NCI-H748 (cell line): ENCODE data around the gene TM6SF1.

Source experiments
- DNase-seq: peaks from one replicate; lab custom pipeline; 2025; ENCODE audit not compliant: unreplicated experiment; lab: John Stamatoyannopoulos, UW

The TM6SF1 gene

GRCh38 chr15:83170474-83171165 lies 63.2 kb downstream of the TM6SF1 start:
- DNase-seq = no peak

- no peak for DNase-seq
Observed at GRCh38 chr15:83174891-83175290, 67.4 kb downstream of the TM6SF1 start.

DNA sequence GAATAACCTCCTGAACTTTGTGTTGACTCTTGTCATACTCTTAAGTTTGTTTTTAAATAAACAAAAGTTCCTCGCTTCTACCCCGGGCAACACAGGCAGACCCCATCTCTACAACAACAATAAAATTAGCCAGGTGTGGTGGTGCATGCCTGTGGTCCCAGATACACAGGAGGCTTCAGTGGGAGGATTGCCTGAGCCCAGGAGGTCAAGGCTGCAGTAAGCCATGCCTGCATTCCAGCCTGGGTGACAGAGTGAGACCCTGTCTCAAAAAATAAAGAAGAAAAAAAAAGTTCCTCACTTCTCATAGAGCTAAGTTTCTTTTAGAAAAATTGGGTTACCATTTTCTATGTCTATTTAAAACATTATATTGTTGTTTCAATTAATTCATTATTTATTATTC lies 70.9 kb downstream of the TM6SF1 start:
- DNase-seq = no peak

- no peak for DNase-seq
Observed at GRCh38 chr15:83178869-83179325, 71.5 kb downstream of the TM6SF1 start.

DNA sequence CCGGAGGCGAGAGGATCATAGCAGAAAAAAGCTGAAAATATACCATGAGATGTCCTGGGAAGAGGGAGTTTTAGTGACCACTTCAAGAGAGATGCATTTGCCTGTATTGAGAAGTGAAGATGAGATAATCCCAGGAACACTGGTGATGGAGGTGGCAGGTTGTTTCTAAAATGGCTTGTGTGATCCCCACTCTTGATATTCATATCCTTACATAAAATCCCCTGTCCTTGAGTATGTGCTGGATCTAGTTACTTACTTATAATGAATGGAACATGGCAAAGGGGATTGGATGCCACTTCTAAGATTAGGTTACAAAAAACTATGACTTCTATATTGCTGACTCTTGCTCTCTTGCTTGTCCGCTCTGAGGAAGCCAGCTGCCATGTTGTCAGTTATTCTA lies 78.1 kb downstream of the TM6SF1 start:
- DNase-seq = no peak
